Muscle of arm (tissue), 14 donors: ENCODE measurements around the gene CABP2. TPM values are rescaled to one million over a fixed set of nuclear protein-coding genes. Genes with fewer than 3 reads are reported as not detected.
"Not testable (repeated sequence)": the region's sequence is repeated elsewhere in the genome, so short reads cannot be mapped to it uniquely, and the experiment has no call there.

Source experiments
- DNase-seq: peaks from one replicate; pipeline ENCODE4 v3.0.0-alpha.2; 2013
- long read RNA-seq, 11 donors: transcript quantifications; one replicate each; lab custom pipeline, GENCODE V29; 2026
- polyA plus RNA-seq, 12 donors: library from polyadenylated mRNA; unstranded; fragments of 120-200 nt; gene quantifications; one replicate each; pipeline ENCODE4 v1.2.1, GENCODE V29; 2013; ENCODE audit not compliant: insufficient read length in 12 of 12

The CABP2 gene
- not detected for polyA plus RNA-seq
- long read RNA-seq, donor 1: 0 reads
- long read RNA-seq, donor 2: 0 reads
- long read RNA-seq, donor 3: 0 reads
- long read RNA-seq, donor 4: 0 reads
- long read RNA-seq, donor 5: 0 reads
- long read RNA-seq, donor 6: 0 reads
- long read RNA-seq, donor 7: 0 reads
- long read RNA-seq, donor 8: 0 reads
- long read RNA-seq, donor 9: 0 reads
- long read RNA-seq, donor 10: 0 reads
- long read RNA-seq, donor 11: 0 reads

DNA sequence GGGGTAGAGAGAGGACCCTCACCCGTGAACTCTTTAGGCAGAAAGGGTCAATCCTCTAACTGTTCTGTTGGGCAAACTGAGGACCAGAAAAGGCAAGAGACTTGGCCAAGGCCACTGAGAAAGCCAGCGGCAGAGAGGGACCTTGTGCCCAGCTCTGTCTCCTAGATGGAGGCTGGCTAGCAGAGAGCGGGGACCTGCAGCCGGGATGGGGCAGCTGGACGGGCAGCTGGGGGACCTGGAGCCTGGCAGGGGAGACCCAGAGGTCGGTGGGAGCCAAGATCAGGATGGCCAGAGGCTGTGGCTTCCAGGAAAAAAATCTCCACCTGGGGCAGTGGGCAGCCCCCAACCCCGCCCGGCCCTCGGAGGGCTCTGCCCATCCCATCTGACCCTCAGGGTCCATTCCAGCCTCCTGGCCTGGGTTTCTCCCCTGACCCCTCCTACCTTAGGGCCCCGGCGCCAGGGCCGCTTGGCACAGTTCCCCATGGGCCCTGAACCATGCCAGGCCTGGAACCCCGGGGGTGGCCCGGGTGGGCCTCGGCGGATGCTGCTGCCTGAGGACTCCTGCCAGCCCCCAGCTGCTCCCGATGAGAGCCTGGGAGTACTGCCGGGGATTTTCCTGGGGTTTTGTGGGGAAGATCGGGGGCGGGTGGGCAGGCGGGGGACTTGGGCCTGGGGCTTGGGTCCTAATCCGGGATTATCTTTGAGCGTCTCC, at the start of gene CABP2:
CABP2 (minus strand) TSS at position 603 of the 712 bp plus-strand sequence; CDS start at position 483, 120 bp downstream.
- DNase-seq: no peak

DNA sequence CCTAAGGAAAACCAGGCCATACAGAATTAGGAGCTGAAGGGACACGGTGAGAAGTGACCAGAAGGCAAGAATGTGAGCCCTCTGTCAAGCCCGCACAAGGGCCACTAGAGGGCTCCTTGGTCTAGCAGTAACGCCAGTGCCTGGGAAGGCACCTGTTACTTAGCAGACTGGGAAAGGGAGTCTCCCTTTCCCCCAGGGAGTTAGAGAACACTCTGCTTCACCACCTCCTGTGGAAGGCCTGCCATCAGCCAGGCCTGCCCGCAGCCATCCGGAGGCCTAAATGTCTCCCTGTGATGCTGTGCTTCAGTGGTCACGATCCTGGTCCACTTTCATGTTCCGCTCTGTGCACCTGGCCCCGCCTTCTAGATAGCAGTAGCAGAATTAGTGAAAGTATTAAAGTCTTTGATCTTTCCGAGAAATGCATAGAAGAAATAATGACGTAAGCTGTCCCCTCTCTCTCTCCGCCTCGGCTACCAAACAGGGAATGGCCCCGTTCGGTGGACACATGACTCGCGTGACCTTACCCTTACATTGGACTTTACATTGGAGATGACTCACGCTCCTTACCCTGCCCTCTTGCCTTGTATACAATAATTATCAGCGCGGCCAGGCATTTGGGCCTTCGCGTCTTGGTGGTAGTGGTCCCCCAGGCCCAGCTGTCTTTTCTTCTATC, 49.6 kb upstream of the CABP2 start:
- DNase-seq: no peak

- no peak for DNase-seq
These were observed 49.1 kb upstream of the CABP2 start for GRCh38 chr11:67572305-67572704.

- no peak for DNase-seq
These were observed 48.2 kb upstream of the CABP2 start for GRCh38 chr11:67571443-67571842.

GRCh38 chr11:67564230-67564629, 41.0 kb upstream of the CABP2 start:
- DNase-seq: no peak

DNA sequence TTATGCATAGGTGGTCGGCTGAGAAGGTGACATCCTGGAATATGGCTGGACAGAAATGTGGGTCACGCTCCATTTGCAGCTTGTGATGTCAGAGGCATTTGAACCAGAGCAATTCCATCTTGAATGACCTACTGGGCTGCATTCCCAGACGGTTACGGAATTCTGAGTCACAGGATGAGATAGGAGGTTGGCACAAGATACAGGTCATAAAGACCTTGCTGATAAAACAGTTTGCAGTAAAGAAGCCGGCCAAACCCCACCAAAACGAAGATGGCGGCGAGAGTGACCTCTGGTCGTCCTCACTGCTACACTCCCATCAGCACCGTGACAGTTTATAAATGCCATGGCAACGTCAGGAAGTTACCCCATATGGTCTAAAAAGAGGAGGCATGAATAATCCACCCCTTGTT, 40.5 kb upstream of the CABP2 start:
- not testable (repeated sequence) for DNase-seq

DNA sequence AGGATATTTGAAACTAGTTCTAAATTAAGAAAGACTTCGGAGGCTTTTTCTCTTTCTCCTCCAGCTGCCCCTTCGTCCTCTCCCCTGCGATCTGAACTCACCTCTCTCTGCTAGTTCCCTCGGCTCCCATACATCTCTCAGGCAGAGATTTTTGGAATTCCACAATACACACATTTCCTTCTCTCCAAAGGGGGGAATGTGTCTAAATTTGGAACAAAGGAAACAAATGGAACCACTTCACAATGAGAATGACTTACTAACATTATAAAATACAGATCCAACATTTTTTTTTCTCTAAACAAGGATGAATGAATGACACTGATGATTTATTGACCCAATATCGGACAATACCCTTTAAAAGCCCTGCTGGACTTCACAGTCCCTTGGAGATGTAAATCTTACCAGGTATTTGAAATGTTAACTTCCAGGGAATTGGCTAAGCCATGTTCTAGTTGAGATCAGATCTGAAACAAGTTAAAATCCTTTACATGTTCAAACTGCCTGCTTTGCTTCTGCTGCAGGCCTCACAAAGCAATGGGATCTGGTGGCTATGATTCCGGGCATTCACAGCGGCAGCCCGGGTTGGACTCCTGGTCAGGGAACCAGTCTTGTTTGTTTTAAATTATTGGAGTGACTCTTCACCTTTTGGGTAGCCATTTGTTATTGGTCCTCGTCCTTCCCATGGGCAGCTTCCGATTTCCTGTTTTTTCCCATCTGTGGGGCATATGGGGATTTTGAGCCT, 39.9 kb upstream of the CABP2 start:
- no peak for DNase-seq

DNA sequence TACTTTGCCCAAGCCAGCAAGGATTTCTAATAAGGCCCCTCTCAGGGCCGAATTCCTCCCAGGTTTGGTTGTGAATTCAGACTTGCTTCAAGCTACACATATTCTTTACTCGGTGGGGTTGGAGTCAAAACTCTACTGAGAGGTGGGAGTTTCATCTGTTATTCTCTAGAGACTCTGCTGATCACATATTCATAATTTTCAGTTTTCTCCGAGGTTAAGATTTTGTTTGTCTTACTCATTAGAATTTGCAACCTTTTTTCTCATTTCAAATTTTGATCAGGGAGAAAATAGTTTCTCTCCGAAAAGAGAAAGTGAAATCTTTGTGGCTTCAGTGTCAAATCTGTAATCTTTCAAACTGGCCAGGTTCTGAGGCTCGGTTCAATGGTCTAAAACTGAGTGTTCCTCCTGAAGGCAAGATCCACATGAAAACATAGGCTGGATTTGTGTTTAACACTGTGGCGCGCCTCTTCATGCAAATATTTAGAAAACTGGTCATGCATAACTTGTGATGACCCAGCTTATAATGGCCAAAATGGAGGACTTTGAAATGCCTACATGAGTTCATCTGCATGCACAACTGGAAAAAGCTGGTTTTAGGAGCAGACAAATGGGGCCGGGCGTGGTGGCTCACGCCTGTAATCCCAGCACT, 38.8 kb upstream of the CABP2 start:
- no peak for DNase-seq

DNA sequence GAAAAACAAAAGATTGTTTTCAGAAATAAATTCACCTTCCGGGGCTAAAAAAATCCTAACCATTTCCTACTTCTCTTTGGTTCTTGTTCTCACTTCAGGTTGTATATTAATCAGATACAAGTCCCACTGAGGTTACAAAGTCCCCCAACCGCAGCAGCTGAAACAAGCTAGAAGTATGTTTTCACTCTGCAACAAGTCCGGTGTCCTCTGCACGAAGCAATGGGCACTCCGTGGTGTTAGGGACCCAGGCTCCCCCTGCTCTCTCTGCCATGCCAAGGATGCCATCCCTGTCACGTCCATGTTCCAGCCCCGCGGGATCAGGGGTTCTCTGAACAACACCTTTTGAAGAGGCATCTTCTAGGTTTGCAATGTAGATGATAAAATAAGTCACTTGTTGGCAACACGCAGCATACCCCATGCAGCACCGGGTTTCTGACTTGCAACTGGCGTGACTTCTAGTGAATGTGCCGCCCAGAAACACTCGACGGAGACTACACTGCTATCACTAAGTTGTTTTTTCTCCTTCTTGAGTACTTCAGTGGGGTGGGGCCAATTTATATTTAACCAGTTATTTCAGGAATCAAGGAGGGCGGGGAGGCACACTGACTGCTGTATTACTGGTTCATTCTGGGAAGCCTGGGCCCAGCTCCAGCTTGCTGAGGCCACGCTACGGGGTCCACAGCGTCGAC, 35.0 kb upstream of the CABP2 start:
- DNase-seq: no peak

DNA sequence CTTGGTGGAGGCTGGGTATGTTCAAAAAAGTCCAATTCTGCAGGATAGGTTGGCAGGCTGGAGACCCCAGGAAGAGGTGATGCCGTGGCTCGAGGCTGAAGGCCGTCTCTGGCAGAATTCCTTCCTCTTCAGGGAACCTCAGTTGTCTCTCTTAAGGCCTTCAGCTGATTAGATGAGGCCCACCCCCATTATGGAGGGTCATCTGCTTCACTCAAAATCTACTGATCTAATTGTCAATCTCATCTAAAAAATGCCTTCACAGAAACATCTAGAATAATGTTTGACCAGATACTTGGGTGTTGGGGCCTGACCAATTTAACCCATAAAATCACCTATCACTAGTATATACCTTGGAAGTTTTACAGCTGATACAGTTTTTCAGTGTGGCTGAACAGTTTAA, 33.0 kb upstream of the CABP2 start:
- no peak for DNase-seq

- DNase-seq: not testable (repeated sequence)
These were observed 28.5 kb upstream of the CABP2 start for GRCh38 chr11:67551697-67552096.

- no peak for DNase-seq
These were observed 27.9 kb upstream of the CABP2 start for GRCh38 chr11:67551127-67551526.

DNA sequence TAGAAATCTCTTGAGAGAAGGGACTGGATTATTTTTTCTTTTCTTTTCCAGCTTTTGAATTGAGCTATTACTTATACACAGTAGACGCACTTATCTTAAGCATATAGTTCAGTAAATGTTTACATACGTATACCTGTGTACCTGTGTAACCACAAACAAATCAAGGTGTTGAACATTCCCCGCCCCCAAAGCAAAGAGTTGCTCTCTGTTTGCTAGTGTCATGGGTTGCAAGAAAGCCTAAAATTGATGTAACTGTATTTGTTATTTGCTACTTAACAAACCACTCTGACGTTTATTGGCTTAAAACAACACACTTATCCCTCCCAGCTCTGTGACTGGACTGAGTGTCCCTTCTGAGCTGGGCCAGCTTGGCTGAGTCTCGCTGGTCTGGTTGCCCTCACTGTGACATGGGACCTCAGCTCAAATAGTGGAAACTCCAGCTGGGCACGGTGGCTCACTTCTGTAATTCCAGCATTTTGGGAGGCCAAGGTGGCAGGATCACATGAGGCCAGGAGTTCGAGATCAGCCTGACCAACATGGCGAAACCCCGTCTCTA, 25.4 kb upstream of the CABP2 start:
- no peak for DNase-seq

DNA sequence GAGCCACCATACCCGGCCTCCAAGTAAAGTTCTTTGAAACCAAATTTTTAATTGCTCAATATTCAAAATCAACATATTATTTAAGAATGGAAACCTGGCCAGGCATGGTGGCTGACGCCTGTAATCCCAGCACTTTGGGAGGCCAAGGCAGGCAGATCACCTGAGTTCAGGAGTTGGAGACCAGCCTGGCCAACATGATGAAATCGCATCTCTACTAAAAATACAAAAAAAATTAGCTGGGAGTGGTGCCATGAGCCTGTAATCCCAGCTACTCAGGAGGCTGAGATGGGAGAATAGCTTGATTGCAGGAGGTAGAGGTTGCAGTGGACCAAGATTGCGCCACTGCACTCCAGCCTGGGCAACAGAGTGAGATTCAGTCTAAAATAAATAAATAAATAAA, 24.9 kb upstream of the CABP2 start:
- DNase-seq: not testable (repeated sequence)

DNA sequence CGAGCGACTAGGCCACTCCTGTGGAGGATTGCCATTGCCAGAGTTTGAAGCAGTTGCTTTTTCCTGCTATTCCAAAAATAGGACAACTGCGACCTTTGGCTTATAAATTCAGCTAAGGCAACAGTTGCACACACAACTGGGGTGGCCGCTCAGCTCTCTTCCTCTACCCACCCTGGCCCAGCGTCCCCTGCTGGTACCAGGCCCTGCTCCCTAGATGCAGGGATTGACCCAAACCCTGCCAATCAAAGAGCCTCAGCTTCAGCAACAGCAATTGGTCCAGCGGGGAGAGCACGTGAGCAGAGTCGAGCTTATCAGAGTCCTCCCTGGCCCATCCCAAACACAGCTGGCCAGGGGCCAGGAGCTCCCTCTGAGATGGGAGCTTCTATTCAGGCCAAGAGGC, 22.0 kb upstream of the CABP2 start:
- no peak for DNase-seq

- DNase-seq: no peak
These were observed 21.5 kb upstream of the CABP2 start for GRCh38 chr11:67544616-67545242.

DNA sequence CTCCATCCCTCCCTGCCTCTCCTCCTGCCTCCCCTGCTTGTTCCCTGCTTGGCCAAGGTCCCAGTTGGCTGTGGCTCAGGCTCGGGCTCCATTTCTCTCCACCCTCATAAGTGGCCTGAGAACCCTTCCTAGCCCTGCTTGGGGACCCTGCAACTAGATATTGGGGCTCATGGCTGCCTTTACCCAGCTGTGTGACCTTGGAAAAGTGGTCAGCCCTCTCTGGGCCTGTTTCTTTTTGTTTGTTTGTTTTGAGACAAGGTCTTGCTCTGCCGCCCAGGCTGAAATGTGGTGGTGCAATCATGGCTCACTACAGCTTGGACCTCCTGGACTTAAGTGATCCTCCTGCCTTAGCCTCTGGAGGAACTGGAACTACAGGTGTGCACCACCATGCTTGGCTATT, 20.3 kb upstream of the CABP2 start:
- DNase-seq: no peak

GRCh38 chr11:67542971-67543370, 19.7 kb upstream of the CABP2 start:
- no peak for DNase-seq

GRCh38 chr11:67542169-67542568, 18.9 kb upstream of the CABP2 start:
- no peak for DNase-seq

DNA sequence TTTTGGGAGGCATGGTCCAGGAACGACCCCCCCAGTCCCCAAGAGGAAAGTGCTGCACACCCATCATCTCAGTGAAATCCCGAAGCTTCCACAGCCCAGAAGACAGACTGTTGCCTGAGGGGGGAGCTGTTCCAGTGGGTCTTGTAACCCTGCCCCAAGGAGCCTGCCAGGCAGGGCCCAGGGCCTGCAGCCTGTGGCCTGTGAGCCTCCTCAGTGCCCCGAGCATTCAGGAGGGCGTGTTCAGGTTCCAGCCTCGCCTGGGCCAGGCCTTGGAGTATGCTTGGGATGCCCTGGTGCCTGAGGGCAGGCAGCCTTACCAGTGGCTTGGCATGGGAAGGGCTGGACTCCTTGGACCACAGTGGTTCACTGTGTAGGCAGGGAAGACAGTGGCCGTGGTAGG, 18.0 kb upstream of the CABP2 start:
- no peak for DNase-seq
